IPS-NIHi7 (cell line): ENCODE results near the gene PARVG.

Experiments used
- DNase-seq: peaks from one replicate; pipeline ENCODE4 v3.0.0; 2012; ENCODE audit warnings: mixed read lengths; ENCODE audit errors: extremely low spot score

PARVG gene, protein sequence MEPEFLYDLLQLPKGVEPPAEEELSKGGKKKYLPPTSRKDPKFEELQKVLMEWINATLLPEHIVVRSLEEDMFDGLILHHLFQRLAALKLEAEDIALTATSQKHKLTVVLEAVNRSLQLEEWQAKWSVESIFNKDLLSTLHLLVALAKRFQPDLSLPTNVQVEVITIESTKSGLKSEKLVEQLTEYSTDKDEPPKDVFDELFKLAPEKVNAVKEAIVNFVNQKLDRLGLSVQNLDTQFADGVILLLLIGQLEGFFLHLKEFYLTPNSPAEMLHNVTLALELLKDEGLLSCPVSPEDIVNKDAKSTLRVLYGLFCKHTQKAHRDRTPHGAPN

DNA sequence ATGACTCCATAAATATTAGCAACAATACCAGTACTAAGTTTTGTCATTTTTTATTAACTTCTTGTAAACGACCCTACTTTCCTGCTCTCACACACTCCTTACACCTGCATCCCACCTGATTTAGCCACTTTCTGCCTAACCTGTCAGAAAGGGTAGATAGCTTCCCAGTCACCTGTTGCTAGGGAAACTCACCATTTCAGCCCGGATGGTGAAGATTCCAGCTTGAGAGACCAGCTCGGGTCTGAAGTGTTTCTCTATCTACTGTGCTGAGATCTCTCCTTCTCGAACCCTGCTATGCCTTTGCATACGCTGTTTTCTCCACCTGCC, at the start of gene PARVG:
Gene PARVG (plus strand): TSS at position 220 of the 327 bp plus-strand sequence. CDS start 2,405 bp downstream, outside the sequence.
- DNase-seq = peak; percentile 75

DNA sequence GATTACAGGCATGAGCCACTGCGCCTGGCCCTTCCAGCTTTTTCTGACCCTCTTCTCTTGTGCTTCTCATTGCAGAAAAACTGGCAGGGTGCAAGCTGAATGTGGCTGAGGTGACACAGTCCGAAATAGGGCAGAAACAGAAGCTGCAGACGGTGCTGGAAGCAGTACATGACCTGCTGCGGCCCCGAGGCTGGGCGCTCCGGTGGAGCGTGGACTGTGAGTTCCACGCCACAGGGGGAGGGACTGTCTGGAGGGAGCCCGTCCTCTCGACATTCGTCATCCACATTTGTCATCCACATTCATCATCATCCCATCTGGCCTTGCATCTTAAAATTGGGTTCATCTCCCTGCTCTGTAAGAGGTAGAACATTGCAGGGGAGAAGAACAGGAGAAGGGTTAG, 49.3 kb upstream of the PARVG start:
- DNase-seq = no peak

DNA sequence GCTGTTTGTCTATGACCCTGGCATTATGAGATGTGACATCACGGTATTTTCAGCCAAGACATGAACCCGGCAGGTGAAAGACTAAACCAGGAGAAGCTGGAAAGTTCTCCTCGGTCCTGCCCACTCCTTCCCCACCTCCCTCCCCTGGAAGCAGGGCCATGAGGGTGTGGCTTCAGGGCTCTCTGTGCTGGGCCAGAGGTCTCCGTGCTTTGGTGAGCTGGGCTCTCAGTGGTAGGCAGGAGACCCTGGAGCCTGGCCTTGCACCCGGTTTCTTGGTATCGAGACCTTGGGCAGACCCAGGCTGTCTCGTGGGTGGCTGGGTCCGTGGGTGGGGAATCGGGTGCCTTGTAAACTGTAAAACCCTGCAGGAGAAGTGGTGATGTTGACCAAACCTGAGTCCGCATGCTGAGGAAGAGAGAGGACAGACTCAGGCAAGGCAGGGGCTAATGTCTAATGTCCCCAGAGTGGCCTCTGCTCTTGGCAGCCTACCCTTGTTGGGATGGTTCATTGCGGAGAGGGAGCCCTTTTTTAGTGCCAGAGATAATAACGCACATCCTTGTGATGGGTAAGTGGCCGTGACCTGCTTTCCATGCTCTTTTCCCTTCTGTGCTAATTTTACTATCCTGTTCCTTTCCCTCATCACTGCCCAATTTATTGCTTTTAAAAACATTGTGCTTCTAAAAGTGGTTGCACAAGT, 48.6 kb upstream of the PARVG start:
- no peak for DNase-seq

DNA sequence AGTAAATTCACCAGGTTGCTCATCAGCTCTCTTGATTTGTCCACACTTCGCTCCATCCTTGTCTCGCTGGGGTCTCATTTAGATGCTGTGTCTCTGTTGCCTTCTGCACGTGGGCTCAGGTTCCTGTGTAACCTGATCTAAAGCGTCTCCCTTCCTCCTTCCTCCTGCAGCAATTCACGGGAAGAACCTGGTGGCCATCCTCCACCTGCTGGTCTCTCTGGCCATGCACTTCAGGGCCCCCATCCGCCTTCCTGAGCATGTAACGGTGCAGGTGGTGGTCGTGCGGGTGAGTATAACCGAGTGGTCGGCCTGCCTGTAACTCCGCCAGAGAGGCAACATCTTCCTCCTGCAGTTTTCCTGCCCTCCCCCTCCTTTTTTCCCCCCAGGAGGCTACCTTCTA, 48.0 kb upstream of the PARVG start:
- DNase-seq = peak; percentile 59

DNA sequence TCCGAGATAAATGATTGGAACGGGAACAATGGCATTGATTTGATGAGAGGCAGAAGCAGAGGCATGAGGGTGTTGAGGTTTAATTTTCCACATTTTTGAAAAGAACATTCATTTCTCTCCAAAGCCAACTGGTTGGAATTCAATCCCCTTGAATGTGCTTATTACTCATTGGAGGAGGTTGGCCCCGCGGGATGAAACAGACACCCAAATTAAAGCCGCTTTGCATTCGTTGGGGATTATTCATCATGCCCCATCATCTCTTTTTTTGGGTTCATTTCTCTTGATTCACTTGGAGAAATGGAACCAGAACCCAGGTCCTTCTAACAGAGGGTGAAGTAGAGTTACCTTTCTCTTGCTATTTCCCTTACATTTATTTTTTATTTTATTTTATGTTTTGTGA, 47.6 kb upstream of the PARVG start:
- DNase-seq = no peak

DNA sequence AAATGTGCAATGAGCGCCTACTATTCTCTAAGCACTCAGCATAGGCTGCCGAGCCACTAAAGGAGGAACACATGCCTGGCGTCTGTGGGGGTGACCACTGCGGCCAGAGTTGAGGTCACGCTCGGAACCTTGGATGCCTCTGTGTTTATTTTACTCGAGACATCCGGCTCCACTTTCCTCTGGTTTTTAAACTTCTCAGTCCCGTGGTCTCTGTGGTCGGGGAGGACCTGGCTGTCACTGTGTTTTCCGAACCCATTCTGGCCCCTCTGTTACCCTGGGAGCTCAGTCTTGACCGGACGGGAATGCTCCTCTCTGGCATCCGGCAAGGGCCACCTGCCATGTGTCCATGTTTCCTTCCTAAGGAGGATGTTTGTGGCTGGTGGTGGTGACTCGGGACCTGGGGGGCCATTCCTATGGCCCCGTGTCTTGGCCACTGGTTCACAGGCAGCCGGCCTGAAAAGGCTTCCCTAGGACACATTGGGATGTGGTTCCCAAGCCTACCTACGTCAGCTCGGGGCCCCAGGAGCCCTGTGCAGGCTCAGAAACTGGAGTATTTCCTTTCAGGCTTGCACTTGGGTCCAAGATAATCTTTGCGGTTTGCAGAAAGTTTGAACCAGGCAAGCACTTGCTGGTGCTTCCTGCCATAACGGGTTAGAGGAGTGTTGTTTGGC, 46.7 kb upstream of the PARVG start:
- no peak for DNase-seq

DNA sequence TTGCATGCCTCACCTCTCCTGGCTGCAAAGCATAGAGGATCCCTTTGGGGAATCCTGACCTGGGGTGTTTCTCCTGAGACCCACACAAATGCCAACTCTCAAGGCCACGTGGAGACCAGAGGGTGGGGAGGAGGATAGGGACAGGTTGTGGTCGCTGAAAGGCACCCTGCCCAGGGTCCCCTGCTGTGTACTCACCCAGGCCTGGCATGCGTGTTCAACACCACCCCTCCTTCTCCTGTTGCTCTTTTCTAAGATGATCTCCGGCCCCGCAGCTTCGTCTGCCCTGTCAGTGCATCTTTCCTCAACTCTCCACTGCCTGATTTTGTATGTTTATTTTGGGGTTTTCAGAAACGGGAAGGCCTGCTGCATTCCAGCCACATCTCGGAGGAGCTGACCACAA, 44.6 kb upstream of the PARVG start:
- no peak for DNase-seq

DNA sequence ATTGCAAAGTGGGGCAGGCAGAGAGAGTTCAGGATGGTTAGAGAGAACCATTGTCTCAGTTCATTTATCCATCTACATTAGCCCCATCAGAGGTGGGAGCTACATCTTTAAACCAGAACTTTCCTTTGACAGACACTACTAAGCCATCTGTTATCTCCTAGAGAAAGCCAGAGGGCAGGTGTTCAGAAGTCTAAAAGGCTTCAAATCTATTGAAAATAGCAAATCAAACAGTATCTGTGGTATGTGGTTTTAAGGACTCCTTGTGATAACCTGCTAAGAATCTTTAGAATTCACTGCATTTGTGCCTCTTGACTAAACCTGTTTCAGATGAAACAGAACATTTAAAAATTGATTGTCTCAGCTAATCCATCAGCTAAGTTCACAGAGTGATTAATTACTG, 43.9 kb upstream of the PARVG start:
- no peak for DNase-seq

DNA sequence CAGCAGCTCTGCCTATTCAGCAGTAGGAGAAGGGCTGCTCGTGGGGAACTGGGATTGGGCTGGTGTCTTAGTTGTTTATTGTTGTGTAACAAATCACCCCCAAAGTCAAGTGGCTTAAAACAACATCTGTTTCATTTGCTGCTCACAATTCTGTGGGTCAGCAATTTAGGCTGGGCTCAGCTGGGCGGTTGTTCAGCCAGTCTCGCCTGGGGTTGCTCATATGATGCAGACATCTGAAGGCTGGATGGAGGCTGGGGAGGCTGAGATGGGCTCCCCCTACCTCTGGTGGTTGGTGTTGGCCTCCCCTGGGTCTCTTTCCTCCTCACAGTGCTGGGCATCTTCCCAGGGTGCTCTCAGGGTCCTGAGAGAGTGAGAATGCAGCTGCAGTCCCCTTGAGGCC, 43.3 kb upstream of the PARVG start:
- DNase-seq = no peak

DNA sequence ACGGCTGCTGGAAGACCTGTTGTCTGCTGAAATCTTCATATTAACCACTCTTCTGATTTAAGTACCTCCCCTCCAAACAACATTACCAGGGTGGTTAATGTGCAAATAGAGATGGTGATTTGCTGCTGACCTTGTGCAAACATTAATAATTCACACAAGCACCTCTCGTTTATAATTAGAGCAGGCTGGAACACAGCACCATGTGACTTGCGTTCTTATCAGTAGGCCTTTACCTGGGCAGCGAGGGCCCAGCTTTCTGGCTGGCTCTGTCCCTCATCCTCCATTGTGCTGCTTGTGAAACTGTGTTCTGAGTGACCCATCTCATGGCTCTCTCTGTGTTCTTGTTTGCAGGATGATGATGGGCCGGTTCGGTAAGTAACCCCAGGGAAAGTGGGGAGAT, 41.0 kb upstream of the PARVG start:
- no peak for DNase-seq

DNA sequence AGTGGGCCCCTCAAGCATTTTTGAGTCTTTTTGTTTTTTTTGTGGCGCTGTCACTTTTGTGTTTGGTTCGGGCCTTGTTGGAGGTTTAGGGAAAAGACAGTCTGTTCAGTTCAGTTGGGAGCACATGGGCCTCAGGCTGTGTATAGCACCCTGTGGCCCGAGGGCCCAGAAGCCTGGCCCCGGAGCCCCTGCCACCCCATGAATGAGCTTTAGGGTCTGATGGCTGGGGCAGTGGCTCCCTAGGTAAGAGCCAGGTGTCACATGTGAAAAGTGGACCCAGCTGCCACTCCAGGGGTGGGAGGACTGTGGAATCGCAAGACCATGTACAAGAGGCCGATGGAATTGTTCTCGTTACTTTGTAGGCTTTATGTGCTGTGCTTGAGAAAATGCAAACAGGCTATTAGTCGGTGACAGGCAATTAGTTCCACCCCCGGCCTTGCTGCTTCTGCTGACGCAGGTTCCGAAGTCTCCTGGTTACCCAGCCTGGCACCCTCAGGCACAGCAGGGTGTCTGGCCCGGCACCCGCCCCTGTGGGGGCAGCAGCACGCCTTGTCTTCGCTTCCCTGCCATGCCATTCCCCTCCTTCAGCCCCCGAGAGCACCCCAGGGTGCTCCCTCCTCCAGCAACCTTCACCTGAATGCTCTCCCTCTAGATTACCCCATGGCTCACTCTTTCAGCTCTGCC, 38.2 kb upstream of the PARVG start:
- no peak for DNase-seq

DNA sequence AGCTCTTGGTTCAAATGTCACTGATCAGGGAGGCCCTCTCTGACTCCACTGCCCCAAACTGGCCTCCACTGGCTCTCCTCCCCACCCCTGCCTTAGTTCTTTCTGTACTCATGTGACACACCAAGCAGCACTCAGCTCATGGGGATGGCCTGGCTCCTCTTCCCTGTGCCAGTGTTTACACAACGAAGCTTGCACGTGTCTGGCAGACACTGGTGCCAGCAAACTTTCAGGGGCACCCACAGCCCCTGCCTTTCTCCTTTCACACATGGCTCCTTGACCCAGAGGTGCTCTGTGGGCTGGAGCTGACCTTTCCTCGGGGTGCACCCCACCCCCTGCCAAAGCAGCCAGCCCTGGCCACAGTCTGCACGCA, 37.6 kb upstream of the PARVG start:
- no peak for DNase-seq

DNA sequence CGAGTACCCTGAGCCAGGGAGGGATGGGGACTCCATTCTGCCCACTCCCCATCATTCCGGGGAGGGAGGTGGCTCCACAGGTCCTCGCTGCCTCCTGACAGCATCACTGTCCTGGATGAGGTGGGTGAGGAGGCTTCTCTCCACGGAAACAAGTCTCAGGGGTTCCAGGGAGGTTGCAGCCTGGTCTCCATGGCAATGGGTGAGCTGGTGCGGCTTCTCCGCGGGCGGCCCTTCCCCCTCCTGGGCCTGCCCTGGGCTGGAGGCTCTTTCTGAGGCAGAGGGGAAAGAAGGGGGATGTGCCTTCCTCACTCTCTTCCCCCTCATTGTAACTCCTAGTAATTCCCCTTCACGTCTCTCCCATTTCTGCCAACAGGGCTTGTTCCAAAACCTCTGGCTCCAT, 37.1 kb upstream of the PARVG start:
- DNase-seq = peak; percentile 42

DNA sequence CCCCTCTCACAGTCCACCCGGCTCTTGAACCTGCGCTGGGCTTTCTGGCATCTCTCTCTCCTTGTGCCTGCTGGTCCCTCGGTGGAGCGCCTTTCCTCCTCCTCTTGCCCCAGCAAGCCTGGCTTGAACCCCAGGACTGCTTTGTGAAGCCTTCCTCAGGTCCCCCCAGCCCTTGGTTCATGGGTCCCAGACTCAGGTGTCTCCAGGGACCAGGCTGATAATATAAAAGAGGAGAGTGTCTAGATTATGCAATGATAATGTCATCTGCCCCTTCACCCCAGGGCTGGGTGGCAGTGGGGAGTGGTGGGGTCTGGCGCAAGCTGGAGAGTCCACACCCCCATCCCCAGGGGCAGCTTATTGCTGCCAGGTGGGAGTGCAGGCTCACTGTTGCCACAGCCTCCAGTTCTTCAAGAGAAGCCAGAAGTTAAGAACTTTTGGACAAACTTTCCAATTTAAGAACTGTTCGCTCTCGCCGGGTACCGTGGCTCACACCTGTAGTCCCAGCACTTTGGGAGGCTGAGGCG, 36.6 kb upstream of the PARVG start:
- no peak for DNase-seq

DNA sequence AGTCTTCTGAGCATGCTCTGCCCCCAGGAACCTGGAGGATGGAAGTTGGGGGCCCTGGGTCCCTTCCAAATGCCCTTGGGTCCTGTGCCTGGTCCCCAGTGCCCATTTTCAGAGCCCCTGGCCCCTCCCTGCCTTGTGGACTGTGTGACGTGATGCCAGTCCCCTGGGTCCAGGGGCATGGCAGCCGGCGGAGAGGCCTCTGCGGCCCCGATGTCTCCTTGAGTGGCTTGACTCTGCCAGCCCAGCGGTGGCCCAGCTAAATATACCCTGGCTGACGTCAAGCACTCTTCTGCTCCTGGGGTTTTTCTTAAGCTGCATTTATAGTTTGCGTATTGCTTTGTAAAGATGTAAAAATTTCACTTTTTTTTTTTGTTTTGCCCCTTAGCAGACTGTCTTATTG, 35.2 kb upstream of the PARVG start:
- no peak for DNase-seq

DNA sequence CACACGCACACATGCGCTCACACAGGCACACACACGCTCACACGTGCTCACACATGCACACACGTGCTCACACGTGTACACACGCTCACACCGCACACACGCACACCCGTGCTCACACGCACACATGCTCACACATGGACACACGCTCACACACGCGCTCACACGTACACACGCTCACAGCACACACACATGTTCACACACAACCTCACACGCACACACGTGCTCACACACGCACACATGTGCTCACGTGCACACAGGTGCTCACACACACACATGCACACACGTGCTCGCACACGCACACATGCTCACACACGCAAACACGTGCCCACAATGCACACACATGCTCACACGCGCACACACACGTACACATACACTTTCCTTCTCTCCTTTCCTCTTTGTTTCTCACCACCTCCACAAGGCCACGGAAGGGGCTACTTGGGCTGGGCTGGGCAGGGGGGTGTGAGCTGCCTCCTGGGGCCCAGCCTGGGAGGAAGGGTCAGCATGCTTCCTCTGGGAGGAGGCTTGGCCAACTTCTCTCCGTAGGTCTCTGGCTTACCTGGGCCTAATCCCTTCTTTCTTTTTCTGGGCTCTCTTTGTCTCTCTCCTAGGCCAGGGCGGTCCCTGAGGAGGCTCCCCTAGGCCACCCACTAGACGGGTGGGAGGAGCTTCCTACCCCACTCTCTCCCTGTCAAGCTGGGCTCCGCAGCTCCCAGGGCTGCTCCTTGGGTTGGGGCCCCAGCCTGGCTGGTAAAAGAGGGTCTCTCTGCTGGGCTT, 34.5 kb upstream of the PARVG start:
- DNase-seq = peak; percentile 66

DNA sequence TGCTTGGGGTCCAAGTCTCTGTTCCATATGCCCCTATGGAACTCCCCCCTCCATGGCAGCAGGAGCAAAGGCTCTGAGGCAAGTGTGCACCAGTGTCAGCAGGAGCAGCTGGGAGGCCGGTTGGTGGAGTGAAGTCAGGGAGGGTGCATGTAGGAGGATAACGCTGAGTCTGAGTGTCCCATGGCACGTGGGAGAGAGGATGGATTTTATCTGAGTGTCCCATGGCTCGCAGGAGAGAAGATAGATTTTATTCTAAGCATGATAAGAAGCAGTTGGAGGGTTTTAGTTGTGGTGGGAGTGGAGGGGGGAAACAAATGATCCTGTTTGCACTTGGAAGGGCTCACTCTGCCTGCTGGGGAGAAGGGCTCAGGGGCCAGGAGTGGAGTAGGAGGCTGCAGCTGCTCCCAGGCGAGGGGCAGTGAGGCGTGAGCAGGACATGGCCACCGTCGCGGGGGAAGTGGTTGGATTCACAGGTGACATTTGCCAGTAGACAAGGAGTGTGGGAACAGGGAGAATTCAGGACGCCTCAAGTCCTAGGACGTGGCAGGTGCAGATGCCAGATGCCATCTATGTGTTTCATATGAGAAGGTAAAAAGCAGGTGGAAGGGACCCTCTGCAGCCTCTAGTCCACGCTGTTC, 33.6 kb upstream of the PARVG start:
- DNase-seq = no peak

DNA sequence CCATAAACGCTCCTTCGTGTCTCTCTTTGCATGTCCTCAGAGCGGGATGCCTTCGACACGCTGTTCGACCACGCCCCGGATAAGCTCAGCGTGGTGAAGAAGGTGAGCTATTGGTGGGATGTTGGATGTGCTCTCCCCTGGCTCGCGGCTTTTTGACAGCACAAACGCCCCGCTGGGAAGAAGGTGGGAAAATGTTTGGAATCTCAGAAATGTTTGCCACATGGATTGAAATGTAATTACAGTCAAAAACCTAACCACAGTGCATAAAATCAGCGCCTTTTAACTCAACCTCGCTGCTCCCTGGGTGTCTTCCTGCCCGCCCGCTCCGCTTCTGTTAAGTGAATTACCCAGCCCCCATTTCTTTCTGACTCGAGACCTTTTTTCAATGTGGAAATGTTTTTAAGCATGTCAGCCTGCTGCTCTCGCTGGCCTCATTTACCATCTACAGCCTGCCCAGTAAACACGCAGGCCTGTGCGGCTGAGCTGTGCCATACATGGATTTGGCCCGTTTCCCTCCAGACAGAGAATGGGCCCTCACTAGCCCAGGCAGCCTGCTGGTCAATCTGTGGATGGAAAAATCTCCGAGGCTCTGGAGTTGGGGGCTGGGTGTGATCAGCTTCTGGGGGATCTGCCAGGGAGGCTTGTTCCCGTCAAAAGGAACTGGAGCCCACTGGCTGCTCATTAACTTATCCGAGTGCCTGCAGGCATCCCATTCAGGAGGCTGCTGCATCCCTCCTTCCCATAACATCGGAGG, 32.7 kb upstream of the PARVG start:
- peak; percentile 85 for DNase-seq

DNA sequence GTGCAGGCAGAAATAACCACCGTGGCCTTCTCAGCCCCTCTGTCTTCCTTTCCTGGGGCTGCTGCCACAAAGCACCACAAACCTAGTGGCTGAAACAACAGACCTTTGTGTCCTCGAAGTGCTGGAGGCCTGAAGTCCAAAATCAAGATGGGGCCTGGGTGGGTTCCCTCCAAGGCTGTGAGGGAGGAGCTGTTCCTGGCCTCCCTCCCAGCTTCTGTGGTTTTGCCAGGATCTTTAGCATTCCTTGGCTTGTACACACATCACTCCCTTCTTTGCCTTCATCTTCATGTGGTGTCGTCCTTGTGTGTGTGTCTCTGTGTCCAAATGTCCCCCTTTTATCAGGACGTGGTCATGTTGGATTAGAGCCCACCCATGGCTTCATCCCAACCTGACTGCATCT, 29.0 kb upstream of the PARVG start:
- no peak for DNase-seq

DNA sequence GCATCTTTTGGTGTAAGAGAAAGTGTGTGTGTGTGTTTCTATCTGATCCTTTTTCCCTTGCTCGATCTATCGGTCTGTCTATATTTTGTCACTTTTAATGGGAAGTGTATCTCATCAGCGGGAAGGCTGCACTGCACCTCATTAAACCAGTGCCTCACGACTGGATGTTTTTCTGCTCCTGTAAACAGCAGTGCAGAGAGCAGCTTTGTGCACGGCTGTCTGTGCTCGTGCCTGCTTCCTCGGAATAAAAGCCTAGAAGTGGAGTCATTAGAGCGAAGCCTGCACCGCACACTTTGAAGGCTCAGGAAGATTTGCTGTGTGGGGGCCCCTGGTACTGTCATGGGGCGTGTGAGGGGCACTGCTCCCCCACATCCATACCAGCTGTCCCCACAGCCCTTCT, 27.0 kb upstream of the PARVG start:
- DNase-seq = no peak
